BE2C (cell line): ENCODE results near the gene MTMR6.
A peak's percentile ranks its signal among the peaks of the same experiment; 100 is the strongest.

Experiments used
- DNase-seq: peaks from one replicate; pipeline ENCODE4 v3.0.0-alpha.2; 2020
- H3K27me3 ChIP-seq: fragments of 250-450 bp; sonication (Bioruptor Pico); 2 replicates; pipeline ENCODE4 v1.5.1; 2020; ENCODE audit warnings: mild to moderate bottlenecking
- H3K36me3 ChIP-seq: fragments of 250-450 bp; sonication (Bioruptor Pico); 2 replicates; pipeline ENCODE4 v1.5.1; 2020; ENCODE audit warnings: mild to moderate bottlenecking
- H3K4me1 ChIP-seq: fragments of 250-450 bp; sonication (Bioruptor Pico); 2 replicates; pipeline ENCODE4 v1.5.1; 2020
- H3K4me3 ChIP-seq: 2 replicates; pipeline ENCODE4 v1.5.1; 2011; ENCODE audit warnings: low read depth, low read length
- H3K9me3 ChIP-seq: fragments of 250-450 bp; sonication (Bioruptor Pico); 2 replicates; pipeline ENCODE4 v1.5.1; 2020
- CTCF ChIP-seq: IDR thresholded peaks from 2 replicates; pipeline ENCODE4 v1.5.1; 2012; ENCODE audit warnings: mild to moderate bottlenecking, low read depth, low read length

MTMR6 gene

GRCh38 chr13:25266706-25267105 lies 20.6 kb downstream of the MTMR6 start:
- Histone ChIP-seq H3K36me3 (peaks cover 20% of the 10 kb centered on the region), H3K4me1 (no peaks in the 10 kb centered on the region), H3K9me3 (no peaks in the 10 kb centered on the region), H3K27me3 (no peaks in the 10 kb centered on the region), H3K4me3 (no peak overlapping the region)
- DNase-seq: no peak
- TF ChIP-seq CTCF: no peak

GRCh38 chr13:25262261-25262660 lies 25.0 kb downstream of the MTMR6 start:
- Histone ChIP-seq H3K4me3 (no peak overlapping the region), H3K9me3 (no peaks in the 10 kb centered on the region), H3K4me1 (no peaks in the 10 kb centered on the region), H3K27me3 (no peaks in the 10 kb centered on the region), H3K36me3 (peaks cover 24% of the 10 kb centered on the region)
- no peak for TF ChIP-seq CTCF
- no peak for DNase-seq

- Histone ChIP-seq H3K4me1 (no peaks in the 10 kb centered on the region), H3K27me3 (no peaks in the 10 kb centered on the region), H3K9me3 (no peaks in the 10 kb centered on the region), H3K36me3 (peaks cover 13% of the 10 kb centered on the region; the same call in 1 of the 2 replicates), H3K4me3 (no peak overlapping the region)
- no peak for TF ChIP-seq CTCF
- DNase-seq: no peak
Observed at GRCh38 chr13:25253702-25254101, 33.6 kb downstream of the MTMR6 start.

GRCh38 chr13:25252752-25253151 lies 34.5 kb downstream of the MTMR6 start:
- H3K36me3 ChIP-seq: peaks cover 13% of the 10 kb centered on the region; the same call in 1 of the 2 replicates
- no peak for TF ChIP-seq CTCF
- no peaks in the 10 kb centered on the region for H3K9me3 ChIP-seq
- H3K4me3 ChIP-seq: no peak overlapping the region
- no peak for DNase-seq
- H3K4me1 ChIP-seq: no peaks in the 10 kb centered on the region
- H3K27me3 ChIP-seq: no peaks in the 10 kb centered on the region

- no peak for DNase-seq
- no peak for TF ChIP-seq CTCF
- Histone ChIP-seq H3K4me3 (no peak overlapping the region), H3K36me3 (peaks cover 13% of the 10 kb centered on the region; the same call in 1 of the 2 replicates), H3K27me3 (no peaks in the 10 kb centered on the region), H3K4me1 (no peaks in the 10 kb centered on the region), H3K9me3 (no peaks in the 10 kb centered on the region)
Observed at GRCh38 chr13:25252225-25252624, 35.1 kb downstream of the MTMR6 start.

- Histone ChIP-seq H3K27me3 (no peaks in the 10 kb centered on the region), H3K4me1 (no peaks in the 10 kb centered on the region), H3K36me3 (peaks cover 10% of the 10 kb centered on the region; the same call in 1 of the 2 replicates), H3K9me3 (no peaks in the 10 kb centered on the region; the same call in 1 of the 2 replicates), H3K4me3 (no peak overlapping the region)
- TF ChIP-seq CTCF: peak; percentile 60
- no peak for DNase-seq
Observed at GRCh38 chr13:25249001-25249543, 38.2 kb downstream of the MTMR6 start.
